GM23248 (cell line): ENCODE measurements around the gene KRTAP10-8. TPM values are rescaled to one million over a fixed set of nuclear protein-coding genes. Genes with fewer than 3 reads are reported as not detected.

ENCODE experiments used
- DNase-seq: peaks from one replicate; pipeline ENCODE4 v3.0.0-alpha.2; 2015
- H2AFZ ChIP-seq: fragments of 200-600 bp; sonication (generic); 2 replicates; pipeline ENCODE4 v1.6.1; 2016; ENCODE audit warnings: antibody characterized with exemption
- H3F3A ChIP-seq: fragments of 200-600 bp; sonication (generic); 2 replicates; pipeline ENCODE4 v1.6.1; 2016; ENCODE audit warnings: mild to moderate bottlenecking, antibody characterized with exemption, mixed run types; ENCODE audit not compliant: insufficient read depth
- H3K27ac ChIP-seq: fragments of 200-600 bp; sonication (generic); 2 replicates; pipeline ENCODE4 v1.5.1; 2016; ENCODE audit warnings: mild to moderate bottlenecking
- H3K27me3 ChIP-seq: fragments of 200-600 bp; sonication (generic); replicated peaks from 2 replicates; pipeline ENCODE4 v1.6.1; 2016; ENCODE audit warnings: mild to moderate bottlenecking; ENCODE audit not compliant: insufficient read depth
- H3K36me3 ChIP-seq: fragments of 200-600 bp; sonication (generic); 2 replicates; pipeline ENCODE4 v1.6.1; 2016; ENCODE audit warnings: low read depth, mild to moderate bottlenecking
- H3K4me1 ChIP-seq: fragments of 200-600 bp; sonication (generic); 2 replicates; pipeline ENCODE4 v1.6.1; 2016; ENCODE audit warnings: mild to moderate bottlenecking; ENCODE audit not compliant: insufficient read depth
- H3K4me2 ChIP-seq: fragments of 200-600 bp; sonication (generic); one replicate; pipeline ENCODE4 v1.6.1; 2016; ENCODE audit warnings: mild to moderate bottlenecking; ENCODE audit not compliant: unreplicated experiment
- H3K4me3 ChIP-seq: fragments of 200-600 bp; sonication (generic); 2 replicates; pipeline ENCODE4 v1.5.1; 2016; ENCODE audit warnings: mild to moderate bottlenecking
- H3K79me2 ChIP-seq: fragments of 200-600 bp; sonication (generic); 2 replicates; pipeline ENCODE4 v1.6.1; 2016; ENCODE audit warnings: mild to moderate bottlenecking; ENCODE audit not compliant: insufficient read depth
- H3K9ac ChIP-seq: fragments of 200-600 bp; sonication (generic); 2 replicates; pipeline ENCODE4 v1.6.1; 2016; ENCODE audit warnings: mild to moderate bottlenecking
- H3K9me2 ChIP-seq: fragments of 200-600 bp; sonication (generic); 2 replicates; pipeline ENCODE4 v1.6.1; 2016; ENCODE audit warnings: mixed run types, mild to moderate bottlenecking, moderate library complexity; ENCODE audit not compliant: insufficient read depth
- H3K9me3 ChIP-seq: fragments of 200-600 bp; sonication (generic); one replicate; pipeline ENCODE4 v1.6.1; 2017; ENCODE audit warnings: low read depth
- H4K20me1 ChIP-seq: fragments of 200-600 bp; sonication (generic); 2 replicates; pipeline ENCODE4 v1.6.0; 2016; ENCODE audit not compliant: insufficient read depth
- EZH2 ChIP-seq: fragments of 200-600 bp; sonication (generic); IDR thresholded peaks from 2 replicates; pipeline ENCODE4 v1.6.1; 2018; ENCODE audit warnings: antibody characterized with exemption, mild to moderate bottlenecking; ENCODE audit not compliant: insufficient read depth, poor library complexity, severe bottlenecking
- EZH2phosphoT487 ChIP-seq: fragments of 200-600 bp; sonication (generic); IDR thresholded peaks from 2 replicates; pipeline ENCODE4 v1.6.1; 2018; ENCODE audit warnings: antibody characterized with exemption, moderate library complexity, mild to moderate bottlenecking, low read depth; ENCODE audit not compliant: insufficient read depth
- WGBS, 2 experiments: methylation state at CpG; one replicate each; pipeline ENCODE4 v1.1.6; 2015 to 2017; ENCODE audit warnings: low lambda C conversion rate in 2 of 2, low coverage in 1 of 2; ENCODE audit errors: missing lambda C conversion rate in 2 of 2; 5-methylcytosine and 5-hydroxymethylcytosine counted together
- in situ Hi-C: fragments of 300-500 bp; cut with MboI; formaldehyde crosslinking; loops from 2 replicates; pipeline ENCODE4 v1.15.0; 2020
- polyA plus RNA-seq: library from polyadenylated mRNA; unstranded; fragments of >200 nt; fragmentation: Nextera tagmentation; extraction: Ambion mirVana; gene quantifications from 2 replicates; pipeline ENCODE4 v1.2.1, GENCODE V29; 2016
- total RNA-seq: library from RNA; depleted of rRNA; stranded (reverse); fragments of >200 nt; shearing (Covaris generic); gene quantifications from 2 replicates; pipeline ENCODE4 v1.2.3, GENCODE V29; 2014

Gene KRTAP10-8
- total and polyA plus RNA-seq, 2 experiments from 2014 or later, result not detected

DNA sequence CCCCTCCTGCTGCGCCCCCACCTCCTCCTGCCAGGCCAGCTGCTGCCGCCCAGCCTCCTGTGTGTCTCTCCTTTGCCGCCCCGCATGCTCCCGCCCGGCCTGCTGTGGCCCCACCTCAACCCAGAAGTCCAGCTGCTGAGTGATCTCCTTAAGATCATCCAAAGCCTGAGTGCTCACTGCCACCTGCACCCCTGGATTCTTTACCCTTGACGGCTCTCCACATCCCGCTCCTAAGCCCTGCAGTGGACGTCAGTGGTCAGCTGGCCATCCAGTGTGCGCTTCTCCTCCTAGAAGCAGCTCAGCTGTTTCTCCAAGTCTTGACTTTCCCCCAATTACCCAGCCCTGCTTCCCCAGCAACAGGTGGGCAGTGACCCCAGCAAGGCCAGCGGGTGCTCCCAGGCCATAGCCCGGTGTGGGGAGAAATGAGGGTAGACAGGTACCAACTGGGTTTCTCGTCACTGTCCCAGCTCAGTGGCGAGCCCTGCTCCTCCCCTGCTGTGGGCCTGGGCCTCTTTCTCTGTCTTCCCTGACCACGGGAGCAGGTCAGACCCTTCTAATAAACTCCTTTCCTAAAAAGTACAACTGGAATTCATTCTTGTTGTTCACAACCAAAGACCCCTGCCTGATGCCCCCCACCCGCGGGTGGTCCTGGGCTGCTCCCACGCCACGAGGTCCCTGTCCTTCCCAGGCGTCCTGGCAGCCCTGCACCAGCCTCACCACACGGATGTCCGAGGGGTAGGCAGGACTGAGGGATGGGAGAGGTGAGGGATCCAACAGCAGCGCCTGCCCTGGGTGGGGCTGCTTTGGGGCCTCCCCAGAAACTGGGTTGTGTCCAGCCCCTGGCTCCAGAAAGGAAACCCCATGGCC is 10.1 kb upstream of the KRTAP10-8 start:
- H3K36me3 ChIP-seq, result no peaks in the 10 kb centered on the region
- H3F3A ChIP-seq, result no peaks in the 10 kb centered on the region
- H3K4me2 ChIP-seq, result no peak overlapping the region
- no peaks in the 10 kb centered on the region for H3K4me1 ChIP-seq
- WGBS, 2 experiments, result 40 to 47% methylated on average over 23 of the region's 23 CpGs
- in situ Hi-C loops, result no loop called here
- no peak overlapping the region for H3K4me3 ChIP-seq
- H3K27me3 ChIP-seq, result peaks cover 21% of the 10 kb centered on the region; the same call in 1 of the 2 replicates
- H3K9me2 ChIP-seq, result no peaks in the 10 kb centered on the region
- TF ChIP-seq EZH2phosphoT487 (no peak), EZH2 (no peak)
- H3K79me2 ChIP-seq, result no peaks in the 10 kb centered on the region
- no peak overlapping the region for H2AFZ ChIP-seq
- no peak overlapping the region for H3K27ac ChIP-seq
- H3K9ac ChIP-seq, result no peak overlapping the region
- no peaks in the 10 kb centered on the region for H4K20me1 ChIP-seq
- no peak for DNase-seq
- no peaks in the 10 kb centered on the region for H3K9me3 ChIP-seq

DNA sequence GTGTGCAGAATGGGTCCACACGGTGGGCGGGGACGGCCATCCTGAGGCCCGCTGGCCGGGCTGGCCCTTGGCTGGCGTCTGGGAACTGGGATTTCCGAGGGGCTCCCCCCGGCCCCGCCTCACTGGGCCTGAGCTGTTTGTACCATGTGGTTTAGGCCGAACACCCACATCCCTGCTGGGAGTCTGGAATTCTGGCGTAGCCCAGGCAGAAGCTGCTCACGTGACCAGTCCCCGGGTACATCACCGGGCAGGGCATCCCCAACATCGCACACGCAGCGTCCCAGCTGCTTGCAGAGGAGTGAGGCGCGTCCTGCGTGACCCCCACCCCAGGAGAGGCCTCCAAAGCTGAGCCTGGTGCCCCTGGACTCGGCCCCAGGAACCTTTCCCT is 9.4 kb upstream of the KRTAP10-8 start:
- Histone ChIP-seq H3K4me3 (no peak overlapping the region), H3K36me3 (no peaks in the 10 kb centered on the region), H4K20me1 (no peaks in the 10 kb centered on the region), H3F3A (no peaks in the 10 kb centered on the region), H3K27ac (no peak overlapping the region), H3K27me3 (peaks cover 20% of the 10 kb centered on the region; the same call in 1 of the 2 replicates), H3K4me1 (no peaks in the 10 kb centered on the region), H3K9me3 (no peaks in the 10 kb centered on the region), H3K9me2 (no peaks in the 10 kb centered on the region), H3K79me2 (no peaks in the 10 kb centered on the region), H3K4me2 (no peak overlapping the region), H2AFZ (no peak overlapping the region), H3K9ac (no peak overlapping the region)
- in situ Hi-C loops, result no loop called here
- WGBS, 2 experiments, result 31 to 48% methylated on average over 7 to 18 of the region's 21 CpGs
- TF ChIP-seq EZH2 (no peak), EZH2phosphoT487 (no peak)
- no peak for DNase-seq

DNA sequence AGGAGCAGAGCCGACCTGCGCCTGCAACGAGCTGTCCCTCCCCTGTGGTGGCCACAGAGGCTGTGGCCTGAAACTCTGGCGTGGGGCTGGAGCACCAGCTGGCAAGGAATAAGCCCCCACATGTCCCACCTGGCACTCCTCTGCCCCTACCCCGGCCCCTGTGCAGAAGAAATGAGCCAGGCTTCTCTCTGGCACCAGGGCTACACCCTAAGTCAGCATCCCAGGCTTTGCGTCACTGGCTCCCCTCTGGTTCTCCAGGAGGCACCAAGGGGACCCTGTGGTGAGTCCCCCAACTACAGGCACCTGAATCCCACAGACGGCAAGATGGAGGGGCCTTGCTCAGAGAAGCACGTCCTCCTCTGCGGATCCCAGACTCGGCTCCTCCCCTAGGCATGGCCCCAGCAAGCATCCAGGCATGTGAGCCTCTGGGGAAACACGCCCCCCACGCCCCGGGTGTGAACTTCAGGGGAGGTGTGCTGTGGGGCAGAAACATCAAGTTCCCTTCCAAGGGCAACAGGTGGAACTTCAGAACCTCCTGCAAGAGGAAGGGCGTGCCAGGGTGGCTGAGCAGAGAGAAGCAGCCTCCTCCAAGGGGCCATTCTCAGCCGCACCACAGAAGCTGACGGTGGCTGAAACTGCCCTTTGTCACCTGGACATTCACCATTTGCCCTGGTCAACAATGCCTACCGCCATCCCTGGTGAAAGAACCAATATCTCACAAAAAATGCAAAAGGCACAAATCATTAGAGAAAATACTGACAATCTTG is 8.6 kb upstream of the KRTAP10-8 start:
- in situ Hi-C loops, result no loop called here
- WGBS, 2 experiments, result 22 to 25% methylated on average over 16 to 17 of the region's 17 CpGs
- H3K4me2 ChIP-seq, result no peak overlapping the region

DNA sequence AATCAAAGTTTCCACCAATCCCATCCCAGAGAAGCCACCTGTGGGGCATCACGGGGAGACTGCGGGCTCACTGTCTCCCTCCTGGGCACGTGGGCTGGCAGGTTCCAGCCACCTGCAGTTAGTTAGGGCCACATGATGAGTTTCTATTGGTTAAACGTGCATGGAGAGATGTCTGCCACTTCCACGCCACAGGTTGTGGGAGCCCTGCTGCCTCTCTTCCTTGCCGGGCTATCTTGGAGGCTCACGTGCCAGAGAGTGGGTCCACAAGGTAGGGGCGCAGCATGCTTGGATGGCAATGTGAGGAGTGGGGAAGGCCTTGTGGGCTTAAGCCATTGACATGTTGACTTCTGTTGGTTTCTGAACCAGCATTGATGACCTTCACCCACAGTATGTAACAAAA is 8.0 kb upstream of the KRTAP10-8 start:
- Histone ChIP-seq H2AFZ (no peak overlapping the region), H4K20me1 (no peaks in the 10 kb centered on the region), H3K27ac (no peak overlapping the region), H3K4me1 (no peaks in the 10 kb centered on the region), H3F3A (no peaks in the 10 kb centered on the region), H3K36me3 (no peaks in the 10 kb centered on the region), H3K9ac (no peak overlapping the region), H3K4me3 (no peak overlapping the region), H3K9me2 (no peaks in the 10 kb centered on the region), H3K4me2 (no peak overlapping the region), H3K79me2 (no peaks in the 10 kb centered on the region), H3K27me3 (peaks cover 7% of the 10 kb centered on the region; the same call in 1 of the 2 replicates), H3K9me3 (no peaks in the 10 kb centered on the region)
- DNase-seq, result no peak
- in situ Hi-C loops, result no loop called here
- no peak for TF ChIP-seq EZH2
- TF ChIP-seq EZH2phosphoT487, result no peak
- 33 to 37% methylated on average over 8 of the region's 8 CpGs for WGBS, 2 experiments

More for the DNA sequence above, 8.6 kb upstream of the KRTAP10-8 start:
- H3K9ac ChIP-seq, result no peak overlapping the region
- peaks cover 14% of the 10 kb centered on the region; the same call in 1 of the 2 replicates for H3K27me3 ChIP-seq
- no peaks in the 10 kb centered on the region for H3F3A ChIP-seq
- no peak overlapping the region for H2AFZ ChIP-seq
- no peak overlapping the region for H3K27ac ChIP-seq
- no peaks in the 10 kb centered on the region for H4K20me1 ChIP-seq
- H3K79me2 ChIP-seq, result no peaks in the 10 kb centered on the region
- H3K4me1 ChIP-seq, result no peaks in the 10 kb centered on the region
- no peak for DNase-seq
- H3K9me2 ChIP-seq, result no peaks in the 10 kb centered on the region
- no peaks in the 10 kb centered on the region for H3K9me3 ChIP-seq
- H3K36me3 ChIP-seq, result no peaks in the 10 kb centered on the region
- TF ChIP-seq EZH2phosphoT487, result no peak
- TF ChIP-seq EZH2, result no peak
- no peak overlapping the region for H3K4me3 ChIP-seq
